Spleen (tissue), 7 donors: ENCODE results near the gene AIF1L.

ENCODE experiments used
- CTCF ChIP-seq, 11 experiments: fragments of 200-600 bp in 7 of 11; fragments of 450-650 bp in 4 of 11; sonication (generic) in 4 of 11; IDR thresholded peaks in 8 of 11; conservative IDR thresholded peaks in 3 of 11; 1 replicate in 7 of 11; 2 replicates in 4 of 11; pipeline versions ENCODE4 v1.4.0 to v1.8.0; 2016 to 2021; ENCODE audit warnings: antibody characterized with exemption in 11 of 11, inconsistent platforms in 4 of 11, mild to moderate bottlenecking in 1 of 11
- POLR2AphosphoS5 ChIP-seq, 3 donors: sonication (generic); formaldehyde crosslinking; IDR thresholded peaks; one replicate each; pipeline ENCODE4 v1.5.1; 2017; ENCODE audit warnings: antibody characterized with exemption in 3 of 3
- donor health status: DM: no; HTN: no; CAD: no; lungs with moderate emphysema.
- donor health status: DM: no; HTN: no; CAD: no.
- donor health status: DM: no; HTN: no; CAD: no.

- no peak for TF ChIP-seq CTCF (IDR thresholded peaks at IDR 0.05 in 8 of 11, conservative IDR thresholded peaks at IDR 0.05 in 3 of 11)
- TF ChIP-seq POLR2AphosphoS5 (IDR thresholded peaks at IDR 0.05), result no peak
Observed at GRCh38 chr9:131048820-131049219, 47.5 kb upstream of the AIF1L start.
